SHP77 (cell line): ENCODE results near the gene ATRN.
A peak's percentile ranks its signal among the peaks of the same experiment; 100 is the strongest.

ENCODE experiments used
- DNase-seq, 2 experiments: peaks; one replicate each; lab custom pipeline; 2025; lab: John Stamatoyannopoulos, UW

The ATRN gene

GRCh38 chr20:3658019-3658715 is 187.3 kb downstream of the ATRN start:
- DNase-seq: no peak

- peak; percentile 10 to 34 for DNase-seq
Measured at GRCh38 chr20:3658716-3659491, 188.1 kb downstream of the ATRN start.

DNA sequence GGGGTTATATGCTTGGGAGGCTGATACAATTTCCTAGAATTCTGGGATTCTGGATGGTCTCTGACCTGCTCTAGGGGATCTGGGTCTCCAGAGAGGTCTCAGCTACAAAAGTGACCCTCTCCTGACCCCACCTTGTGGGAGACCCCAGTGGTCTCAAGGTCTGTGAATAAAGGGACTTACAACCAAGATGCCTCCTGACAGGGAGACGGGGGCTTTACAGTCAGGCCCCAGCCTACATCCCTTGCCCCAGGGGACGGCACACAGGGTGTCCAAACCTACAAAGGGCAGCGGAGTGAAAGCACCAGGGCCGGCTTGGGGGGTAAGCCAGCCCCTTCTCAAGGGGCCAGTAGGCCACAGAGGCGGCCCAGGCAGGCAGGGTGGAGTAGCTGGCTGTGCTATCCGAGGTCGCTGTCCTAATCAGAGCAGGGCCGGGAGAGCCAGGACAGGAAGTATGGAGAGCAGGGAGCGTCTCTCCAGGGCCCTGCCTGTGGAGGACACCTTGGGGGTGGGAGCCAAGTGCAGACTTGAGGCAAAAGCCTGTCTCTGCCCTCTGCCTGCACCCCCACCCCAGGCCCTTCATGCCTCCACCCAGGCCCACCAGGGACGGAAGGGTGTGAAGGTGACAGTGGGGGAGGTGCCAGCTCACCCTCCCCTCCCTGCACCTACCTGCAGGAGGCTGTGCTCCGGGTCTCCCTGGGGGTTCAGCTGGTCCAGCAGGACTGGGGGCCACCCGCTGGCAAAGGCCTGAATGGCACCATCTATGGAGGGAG is 188.9 kb downstream of the ATRN start:
- DNase-seq: no peak

DNA sequence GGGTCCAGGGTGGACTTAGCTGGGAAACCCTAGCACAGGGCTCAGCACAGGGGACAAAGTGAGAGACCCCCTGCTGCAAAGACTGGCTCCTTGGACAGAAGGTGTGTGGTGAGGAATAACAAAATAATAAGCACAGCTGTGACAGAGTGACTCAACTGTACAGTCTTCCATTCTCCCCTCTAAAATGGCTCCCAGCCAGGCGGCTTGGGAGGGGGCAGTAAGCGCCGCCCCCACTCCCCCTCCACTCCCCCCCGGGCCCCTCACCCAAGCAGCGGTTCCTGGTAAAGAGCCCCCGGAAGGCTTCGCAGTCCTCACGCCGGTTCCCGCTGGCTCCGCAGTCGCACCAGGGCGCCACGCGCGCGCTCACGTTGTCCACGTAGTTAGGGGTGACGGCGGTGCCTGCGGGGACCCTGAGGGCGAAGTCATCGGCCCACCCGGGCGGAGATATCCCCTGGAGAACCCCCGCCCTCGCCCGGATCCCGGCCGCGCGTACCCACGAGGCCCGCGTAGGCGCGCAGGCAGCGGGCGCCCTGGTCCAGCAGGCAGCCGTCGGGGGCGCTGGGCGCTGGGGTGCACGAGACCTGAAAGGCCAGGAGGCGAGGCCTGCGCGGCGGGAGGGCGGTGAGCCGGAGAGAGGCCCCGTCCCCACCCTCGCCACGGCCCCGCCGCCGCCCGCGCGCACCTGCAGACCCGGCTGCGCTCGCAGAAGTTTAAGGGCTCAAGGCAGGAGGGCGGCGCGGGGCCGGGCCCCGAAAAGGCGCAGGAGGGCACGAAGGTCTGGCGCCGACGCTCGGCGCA is 189.6 kb downstream of the ATRN start:
- DNase-seq: no peak

DNA sequence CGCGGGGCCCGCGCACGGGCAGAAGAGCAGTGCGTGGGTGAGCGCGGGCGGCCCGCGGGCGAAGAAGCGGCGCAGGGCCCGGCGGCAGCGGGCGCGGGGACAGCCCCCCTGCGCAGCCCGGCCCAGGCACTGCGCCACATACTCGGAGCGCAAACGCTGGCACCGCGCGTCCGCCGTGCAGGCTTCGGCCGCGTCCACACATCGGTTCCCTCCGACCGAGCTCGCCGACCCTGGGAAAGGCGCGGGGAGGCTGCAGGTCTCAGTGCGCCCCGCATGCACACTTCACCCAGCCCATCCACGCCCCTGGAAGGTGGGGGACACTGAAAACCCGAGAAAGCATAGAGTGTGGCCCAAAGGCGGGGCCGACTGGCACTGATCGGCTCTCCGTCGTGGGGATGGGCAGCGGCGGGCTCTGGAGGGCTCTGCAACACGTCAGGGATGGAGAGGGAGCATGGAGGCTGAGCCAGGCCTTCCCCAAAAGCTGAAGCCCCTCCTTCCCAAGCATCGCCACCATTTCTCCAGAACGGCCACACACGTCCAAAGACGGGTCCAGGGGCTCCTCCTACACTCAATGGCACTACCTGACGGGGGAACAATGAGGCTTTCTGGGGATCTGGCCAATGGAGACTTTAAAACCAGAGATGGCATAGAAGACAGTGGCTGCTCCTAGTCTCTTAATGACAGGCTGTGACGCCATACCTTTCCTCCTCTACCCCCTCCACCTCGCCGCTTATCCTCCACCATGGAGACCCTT is 190.4 kb downstream of the ATRN start:
- DNase-seq: no peak

DNA sequence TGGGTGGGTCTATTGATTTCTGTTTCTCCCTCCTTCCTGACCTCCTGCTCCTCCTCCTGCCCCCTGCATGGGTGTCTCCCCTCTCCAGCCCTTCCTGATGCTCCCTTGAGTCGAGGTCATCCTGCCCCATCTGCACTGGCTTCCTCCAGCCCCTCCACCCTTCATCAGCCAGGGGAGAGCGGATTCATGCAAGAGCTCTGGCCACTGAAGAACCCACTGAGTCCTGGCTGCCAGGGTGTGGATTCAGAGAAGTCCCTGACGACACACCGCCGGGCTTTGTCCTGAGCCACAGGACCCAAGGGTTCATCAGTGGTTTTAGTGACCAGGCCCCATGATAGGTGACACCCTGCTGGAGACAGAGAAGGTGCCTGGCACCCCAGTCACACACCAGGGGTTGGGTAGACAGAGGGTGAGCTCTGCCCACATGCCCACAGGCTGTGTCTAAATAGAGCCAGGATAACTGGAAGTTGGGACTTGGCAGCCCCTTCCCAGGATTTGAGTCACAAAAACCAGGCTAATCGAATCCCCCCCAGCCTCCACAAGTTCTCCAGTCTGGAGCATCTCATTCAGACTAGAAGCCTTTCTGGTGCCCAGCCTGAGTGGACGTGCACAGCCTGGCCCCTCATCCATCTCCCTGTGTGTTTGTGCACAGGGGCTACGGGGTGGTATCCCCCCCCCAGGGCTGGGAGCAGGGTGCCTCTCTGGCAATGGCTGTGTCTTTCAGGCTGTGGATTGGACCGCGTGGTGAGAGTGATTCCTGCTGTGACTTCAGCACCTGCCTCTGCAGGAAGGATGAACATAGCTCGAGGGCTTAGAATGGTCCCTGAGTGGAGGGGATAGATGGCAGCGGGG is 191.2 kb downstream of the ATRN start:
- no peak for DNase-seq

GRCh38 chr20:3663031-3663701 is 192.3 kb downstream of the ATRN start, which contains the start of gene GFRA4:
TSS of gene GFRA4 (minus strand) at chr20:3663399. CDS start at chr20:3663399, 0 bp downstream.
- no peak for DNase-seq

DNA sequence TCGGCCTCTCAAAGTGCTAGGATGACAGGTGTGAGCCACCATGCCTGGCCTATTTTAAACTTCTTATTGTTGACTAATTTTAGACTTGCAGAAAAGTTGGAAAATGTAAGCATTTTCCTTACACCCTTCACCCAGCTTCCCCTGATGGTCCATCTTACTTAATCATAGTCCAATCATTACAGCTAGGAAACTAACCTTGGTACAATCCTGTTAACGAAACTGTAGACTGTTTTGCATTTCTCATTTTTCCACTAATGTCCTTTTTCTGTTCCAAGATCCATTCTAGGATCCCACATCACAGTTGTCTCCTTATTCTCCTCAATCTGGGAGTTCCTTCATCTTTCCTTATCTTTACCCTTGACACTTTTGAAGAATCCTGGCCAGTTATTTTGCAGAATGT is 193.0 kb downstream of the ATRN start:
- no peak for DNase-seq

- DNase-seq: no peak
Measured at GRCh38 chr20:3667434-3668037, 196.7 kb downstream of the ATRN start.

DNA sequence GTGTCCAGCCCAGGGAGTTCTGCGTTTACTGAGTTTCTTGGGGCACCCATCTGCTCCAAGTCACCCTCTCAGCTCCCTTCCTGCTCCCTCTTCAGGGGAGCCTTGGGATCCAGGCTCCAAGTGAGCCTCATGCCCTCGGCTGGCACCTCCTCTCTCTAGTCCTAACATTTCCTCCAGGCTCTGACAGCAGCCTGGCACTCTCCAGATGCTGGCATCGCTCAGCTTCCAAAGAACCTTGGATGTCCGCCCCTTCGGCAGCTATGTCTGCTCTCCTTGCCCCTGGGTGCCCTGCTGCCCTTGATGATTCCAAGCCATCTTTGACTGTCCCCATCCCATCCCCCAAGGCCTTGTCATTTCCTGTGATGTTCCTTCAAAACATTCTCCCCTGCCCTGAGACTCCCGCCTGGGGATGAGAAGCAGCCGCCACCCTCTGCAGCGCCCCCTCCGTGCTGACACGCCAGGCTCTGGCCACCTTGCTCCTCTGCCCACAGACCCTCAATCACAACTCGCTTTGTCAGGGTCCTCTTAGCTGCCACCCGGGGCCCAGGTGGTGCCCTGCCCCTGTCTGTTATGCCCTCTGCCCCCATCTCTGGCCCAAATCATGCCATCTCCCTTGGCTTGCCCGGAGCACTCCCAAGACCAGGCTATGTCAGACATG is 199.0 kb downstream of the ATRN start:
- no peak for DNase-seq

- DNase-seq: peak; percentile 46 to 64
Measured at GRCh38 chr20:3670511-3670910, 199.7 kb downstream of the ATRN start.

DNA sequence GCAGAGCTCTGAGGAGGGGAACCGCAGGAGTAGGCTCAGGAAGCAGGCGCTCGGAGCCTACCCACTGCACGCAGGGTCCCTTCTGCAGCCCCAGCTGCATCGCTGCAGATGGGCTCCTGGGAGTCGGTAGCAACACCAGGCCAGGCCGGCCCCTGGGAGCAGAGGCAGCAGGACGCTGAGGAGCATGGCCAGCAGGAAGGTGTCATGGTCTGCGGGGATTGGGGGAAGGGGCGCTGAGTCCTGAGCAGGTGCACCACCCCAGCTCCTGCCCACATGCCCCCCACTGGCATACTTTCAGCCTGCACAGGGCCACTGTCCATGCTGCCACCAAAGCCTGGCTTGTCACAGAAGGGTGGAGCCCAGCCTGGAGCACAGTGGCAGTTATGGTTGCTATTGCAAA is 200.1 kb downstream of the ATRN start:
- no peak for DNase-seq

DNA sequence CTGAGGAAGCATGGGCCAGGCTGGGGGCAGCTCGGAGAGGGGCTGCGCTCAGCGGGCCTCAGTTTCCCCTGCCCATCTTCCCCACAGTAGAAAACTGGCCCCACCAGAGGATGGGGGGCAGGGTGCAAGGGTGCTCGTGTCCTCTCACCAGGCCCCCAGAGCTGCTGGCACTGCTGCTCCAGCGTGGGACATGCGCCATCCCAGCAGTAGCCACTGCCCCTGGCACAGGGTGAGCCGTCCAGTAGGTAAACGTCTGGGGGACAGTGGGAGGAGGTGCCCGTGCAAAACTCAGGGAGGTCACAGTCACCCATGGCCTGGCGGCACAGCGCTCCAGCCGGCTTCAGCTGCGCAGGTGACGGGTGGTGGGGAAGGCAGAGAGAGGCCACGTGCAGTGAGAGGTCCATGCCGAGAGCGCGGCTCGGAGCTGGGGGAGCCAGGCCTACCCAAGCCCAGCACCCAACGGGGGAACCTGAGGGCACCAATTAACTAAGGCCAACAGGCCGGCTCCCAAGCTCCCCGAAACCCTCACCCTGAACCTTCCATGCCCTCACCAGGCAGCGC is 201.2 kb downstream of the ATRN start:
- no peak for DNase-seq

GRCh38 chr20:3672547-3673171 is 201.8 kb downstream of the ATRN start:
- DNase-seq: no peak

DNA sequence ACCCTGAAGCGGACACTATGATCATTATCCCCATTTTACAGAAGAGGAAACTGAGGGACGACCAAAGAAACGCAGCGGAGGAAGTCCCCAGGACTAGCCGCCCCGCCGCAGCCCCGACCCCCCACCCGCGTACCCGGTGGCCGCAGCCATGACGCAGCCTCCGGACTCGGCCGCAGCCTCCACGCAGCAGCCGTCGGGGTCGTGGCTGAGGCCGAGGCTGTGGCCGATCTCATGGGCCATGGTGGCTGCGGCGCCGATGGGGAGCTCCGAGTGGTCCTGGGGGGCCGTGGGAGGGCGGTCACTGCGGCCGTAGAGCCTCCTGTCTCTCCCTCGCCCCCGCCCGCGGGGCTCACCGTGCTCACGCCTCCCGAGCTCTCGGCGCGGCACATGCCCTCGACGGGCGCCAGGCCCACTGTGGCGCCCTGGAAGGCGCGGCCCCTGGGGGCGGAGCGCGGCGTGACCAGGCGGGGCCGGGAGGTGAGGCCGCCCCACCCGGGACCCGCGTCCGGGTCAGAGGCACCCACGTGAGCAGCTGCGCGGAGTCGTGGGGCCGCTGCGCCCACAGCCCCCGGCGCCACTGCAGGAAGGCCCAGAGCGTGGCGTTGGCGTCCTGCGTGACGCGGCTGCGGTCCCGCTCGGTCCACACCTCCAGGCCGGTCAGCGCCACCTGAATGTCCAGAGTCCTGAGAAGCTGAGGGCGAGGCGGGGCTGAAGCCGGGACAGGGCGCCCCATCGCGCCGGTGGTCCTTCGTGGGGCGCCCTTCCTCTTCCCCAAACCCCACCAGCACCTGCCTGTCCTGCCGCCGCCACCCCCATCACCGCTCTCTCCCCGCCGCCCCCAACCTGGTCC is 202.6 kb downstream of the ATRN start:
- no peak for DNase-seq

DNA sequence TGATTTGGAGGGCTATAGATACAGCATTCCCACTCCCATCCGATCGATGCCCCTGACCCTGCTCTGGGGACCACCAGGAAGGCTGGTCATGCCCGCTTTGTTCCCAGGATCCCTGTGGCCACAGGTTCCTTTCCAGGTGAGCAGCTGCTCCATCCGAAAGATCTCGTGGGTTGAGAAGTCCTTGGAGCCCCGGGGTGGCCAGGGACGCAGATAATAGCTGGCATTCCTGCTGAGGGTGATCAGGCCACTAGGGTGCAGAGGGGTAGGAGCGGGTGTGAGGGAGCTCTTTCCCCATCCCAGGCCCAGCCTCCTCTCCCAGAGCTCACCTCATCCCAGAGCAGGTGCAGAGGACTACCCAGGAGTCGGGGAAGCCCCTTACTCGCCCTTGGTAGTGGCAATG is 203.6 kb downstream of the ATRN start:
- DNase-seq: no peak
